Measurements from ENCODE around the gene AUH. TPM values are rescaled to one million over a fixed set of nuclear protein-coding genes. Genes with fewer than 3 reads are reported as not detected.
A peak's percentile ranks its signal among the peaks of the same experiment; 100 is the strongest.

The AUH gene
- total RNA-seq, 4 donors from 2014 or later = 26.0 to 61.0 (median 31.0) TPM

DNA sequence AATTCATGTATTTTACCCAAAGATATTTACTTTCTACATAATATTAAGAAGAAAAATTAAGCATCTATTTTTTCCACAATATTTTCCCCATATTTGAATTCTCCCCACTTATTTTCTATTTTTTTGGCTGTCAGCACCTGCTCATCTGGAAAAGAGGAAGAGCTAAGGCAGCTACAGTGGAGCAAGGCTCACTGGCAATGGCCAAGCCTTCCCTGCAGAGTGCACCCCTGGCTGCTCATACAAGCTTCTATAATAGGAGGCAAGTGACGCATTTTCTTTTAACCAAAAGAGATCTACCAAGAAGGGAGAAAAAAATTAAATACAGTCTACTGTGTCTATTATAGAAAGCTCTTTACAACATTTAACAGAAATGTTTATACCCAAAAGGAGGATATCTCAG lies 72.5 kb downstream of the AUH start:
- H3K4me3 ChIP-seq = no peak overlapping the region
- H3K4me1 ChIP-seq = peaks cover 9% of the 10 kb centered on the region
- no peaks in the 10 kb centered on the region for H3K9me3 ChIP-seq
- WGBS = 94% methylated on average over 1 of the region's 1 CpG
- DNase-seq (ENCODE audit: low spot score in 2 of 2) = no peak
- H3K36me3 ChIP-seq = peaks cover 25% of the 10 kb centered on the region
- H3K27ac ChIP-seq = no peak overlapping the region
- no peaks in the 10 kb centered on the region for H3K27me3 ChIP-seq
- TF ChIP-seq, protein P1, sequence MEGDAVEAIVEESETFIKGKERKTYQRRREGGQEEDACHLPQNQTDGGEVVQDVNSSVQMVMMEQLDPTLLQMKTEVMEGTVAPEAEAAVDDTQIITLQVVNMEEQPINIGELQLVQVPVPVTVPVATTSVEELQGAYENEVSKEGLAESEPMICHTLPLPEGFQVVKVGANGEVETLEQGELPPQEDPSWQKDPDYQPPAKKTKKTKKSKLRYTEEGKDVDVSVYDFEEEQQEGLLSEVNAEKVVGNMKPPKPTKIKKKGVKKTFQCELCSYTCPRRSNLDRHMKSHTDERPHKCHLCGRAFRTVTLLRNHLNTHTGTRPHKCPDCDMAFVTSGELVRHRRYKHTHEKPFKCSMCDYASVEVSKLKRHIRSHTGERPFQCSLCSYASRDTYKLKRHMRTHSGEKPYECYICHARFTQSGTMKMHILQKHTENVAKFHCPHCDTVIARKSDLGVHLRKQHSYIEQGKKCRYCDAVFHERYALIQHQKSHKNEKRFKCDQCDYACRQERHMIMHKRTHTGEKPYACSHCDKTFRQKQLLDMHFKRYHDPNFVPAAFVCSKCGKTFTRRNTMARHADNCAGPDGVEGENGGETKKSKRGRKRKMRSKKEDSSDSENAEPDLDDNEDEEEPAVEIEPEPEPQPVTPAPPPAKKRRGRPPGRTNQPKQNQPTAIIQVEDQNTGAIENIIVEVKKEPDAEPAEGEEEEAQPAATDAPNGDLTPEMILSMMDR (IDR thresholded peaks at IDR 0.05) = no peak
- TF ChIP-seq EP300 (IDR thresholded peaks at IDR 0.05) = no peak
- TF ChIP-seq POLR2AphosphoS5 (IDR thresholded peaks at IDR 0.05) = no peak
- no peak for TF ChIP-seq POLR2A (IDR thresholded peaks at IDR 0.05)

DNA sequence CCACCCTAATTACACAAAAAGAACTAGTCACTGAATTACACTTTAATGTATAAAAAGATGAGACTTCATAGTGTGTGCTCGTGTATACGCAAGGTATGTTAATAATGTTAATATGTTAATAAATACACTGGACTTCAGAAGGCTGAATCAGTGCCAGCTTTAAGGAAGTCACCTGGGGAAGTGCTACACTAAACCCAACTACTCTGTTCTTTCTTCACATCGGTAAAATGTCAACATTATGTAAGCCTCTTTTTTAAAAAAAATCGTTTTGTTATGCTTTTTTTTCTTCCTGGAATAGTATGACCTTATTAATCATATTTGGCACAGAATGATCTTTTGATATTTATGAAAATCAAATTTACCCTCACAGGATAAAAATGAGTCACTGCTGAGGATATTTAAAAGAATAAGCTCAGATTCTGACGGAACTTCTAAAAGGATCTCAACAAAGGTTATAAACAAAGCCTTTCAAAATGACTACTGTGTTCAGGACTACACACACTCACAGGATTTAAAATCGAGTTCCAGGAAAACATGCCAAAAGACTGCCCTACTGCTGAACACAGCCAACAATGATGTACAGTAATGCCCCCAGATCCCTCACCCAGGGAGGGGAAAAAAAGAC lies 75.9 kb downstream of the AUH start:
- TF ChIP-seq POLR2A (IDR thresholded peaks at IDR 0.05) (no peak), POLR2AphosphoS5 (IDR thresholded peaks at IDR 0.05) (no peak), EP300 (IDR thresholded peaks at IDR 0.05) (no peak)
- TF ChIP-seq, protein P1 (IDR thresholded peaks at IDR 0.05) = no peak
- peaks cover 4% of the 10 kb centered on the region for H3K36me3 ChIP-seq
- H3K4me1 ChIP-seq = peaks cover 9% of the 10 kb centered on the region
- no peak overlapping the region for H3K4me3 ChIP-seq
- H3K27me3 ChIP-seq = no peaks in the 10 kb centered on the region
- peak overlapping the region; percentile 48 for H3K27ac ChIP-seq
- no peak for DNase-seq (ENCODE audit: low spot score in 2 of 2)
- no peaks in the 10 kb centered on the region for H3K9me3 ChIP-seq
- WGBS = 41% methylated on average over 6 of the region's 6 CpGs

DNA sequence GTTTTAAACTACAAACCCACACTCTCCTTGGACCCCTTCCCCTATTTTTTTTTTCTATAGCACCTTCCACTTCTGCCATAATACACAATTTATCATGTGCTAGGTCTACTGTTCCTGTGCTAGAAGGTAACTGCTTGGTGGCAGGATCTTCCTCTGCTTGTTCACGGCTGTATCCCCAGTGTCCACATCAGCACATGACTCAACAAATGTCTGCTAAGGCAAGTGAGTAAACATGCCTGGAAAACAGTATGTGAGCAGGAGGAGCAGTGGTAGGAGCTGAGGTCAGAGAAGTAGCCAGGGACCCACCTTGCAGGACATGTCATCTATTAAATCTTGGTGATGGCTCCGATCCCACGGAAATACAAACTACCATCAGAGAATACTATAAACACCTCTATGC lies 79.4 kb downstream of the AUH start:
- WGBS = 94% methylated on average over 3 of the region's 3 CpGs
- no peak overlapping the region for H3K4me3 ChIP-seq
- H3K27me3 ChIP-seq = no peaks in the 10 kb centered on the region
- no peak for DNase-seq (ENCODE audit: low spot score in 2 of 2)
- H3K9me3 ChIP-seq = no peaks in the 10 kb centered on the region
- no peaks in the 10 kb centered on the region for H3K36me3 ChIP-seq
- TF ChIP-seq POLR2A (IDR thresholded peaks at IDR 0.05) (no peak), POLR2AphosphoS5 (IDR thresholded peaks at IDR 0.05) (no peak), EP300 (IDR thresholded peaks at IDR 0.05) (no peak)
- TF ChIP-seq, protein P1 (IDR thresholded peaks at IDR 0.05) = no peak
- H3K27ac ChIP-seq = no peak overlapping the region
- H3K4me1 ChIP-seq = peaks cover 9% of the 10 kb centered on the region

DNA sequence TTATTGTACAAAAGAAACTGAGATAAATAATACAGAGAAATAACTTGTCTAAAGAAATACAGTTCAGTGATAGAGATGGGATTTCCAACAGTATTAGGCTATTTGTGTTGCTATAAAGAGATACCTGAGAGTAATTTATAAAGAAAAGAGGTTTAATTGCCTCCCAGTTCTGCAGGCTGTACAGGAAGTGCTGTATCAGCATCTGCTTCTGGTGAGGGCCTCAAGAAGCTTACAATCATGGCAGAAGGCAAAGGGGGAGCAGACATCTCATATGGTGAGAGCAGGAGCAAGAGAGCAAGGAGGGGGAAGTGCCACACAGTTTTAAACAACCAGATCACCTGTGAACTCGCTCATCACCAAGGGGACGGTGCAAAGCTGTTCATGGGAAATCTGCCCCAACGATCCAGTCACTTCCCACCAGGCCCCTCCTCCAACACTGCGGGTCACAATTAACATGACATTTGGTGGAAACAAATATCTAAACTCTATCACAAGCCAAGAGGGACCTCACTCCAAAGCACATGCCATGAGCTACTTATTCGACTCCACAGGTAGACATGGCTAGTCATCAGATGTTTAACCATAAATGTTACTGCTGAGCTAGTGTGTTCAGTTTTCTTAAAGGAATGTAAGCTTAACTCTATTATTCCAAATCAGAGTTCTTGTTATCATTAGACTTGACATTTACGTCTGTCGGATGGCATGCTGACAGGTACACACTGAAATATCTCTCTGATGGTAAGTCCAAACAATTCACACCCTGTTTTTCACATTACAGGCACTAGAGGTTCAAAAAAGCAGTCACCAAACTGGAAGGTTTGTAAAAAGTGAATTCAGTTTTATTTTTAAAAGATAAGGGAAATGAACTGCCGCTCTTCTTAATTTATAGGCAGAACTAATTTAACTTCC lies 82.2 kb downstream of the AUH start:
- DNase-seq (ENCODE audit: low spot score in 2 of 2) = no peak
- no peak for TF ChIP-seq POLR2AphosphoS5 (IDR thresholded peaks at IDR 0.05)
- H3K27ac ChIP-seq = no peak overlapping the region
- no peaks in the 10 kb centered on the region for H3K9me3 ChIP-seq
- H3K4me1 ChIP-seq = no peaks in the 10 kb centered on the region
- no peaks in the 10 kb centered on the region for H3K27me3 ChIP-seq
- WGBS = 97% methylated on average over 8 of the region's 8 CpGs
- H3K4me3 ChIP-seq = no peak overlapping the region
- no peaks in the 10 kb centered on the region for H3K36me3 ChIP-seq

DNA sequence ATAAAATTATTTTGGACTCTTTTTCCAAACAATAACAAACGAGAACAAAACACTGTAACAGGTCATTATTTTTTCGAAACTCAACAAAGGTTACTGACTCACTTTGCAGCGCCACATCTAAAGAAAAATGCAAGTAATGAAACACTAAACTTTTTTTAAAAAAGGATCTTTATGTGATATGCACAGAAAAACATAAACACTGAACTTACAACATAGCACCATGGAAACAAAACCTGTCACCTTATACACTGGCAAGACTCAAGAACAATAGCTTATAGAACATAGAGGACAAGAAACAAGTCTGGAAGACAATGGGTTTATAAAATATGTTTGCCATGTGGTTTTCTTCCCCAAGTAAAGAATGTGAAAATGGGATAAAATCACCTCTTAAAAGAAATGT lies 85.2 kb downstream of the AUH start:
- H3K27me3 ChIP-seq = no peaks in the 10 kb centered on the region
- no peak overlapping the region for H3K27ac ChIP-seq
- H3K9me3 ChIP-seq = no peaks in the 10 kb centered on the region
- no peaks in the 10 kb centered on the region for H3K4me1 ChIP-seq
- H3K4me3 ChIP-seq = no peak overlapping the region
- H3K36me3 ChIP-seq = no peaks in the 10 kb centered on the region
- 88% methylated on average over 3 of the region's 3 CpGs for WGBS
- TF ChIP-seq POLR2AphosphoS5 (IDR thresholded peaks at IDR 0.05) (no peak), POLR2A (IDR thresholded peaks at IDR 0.05) (no peak), EP300 (IDR thresholded peaks at IDR 0.05) (no peak)
- TF ChIP-seq, protein P1 (IDR thresholded peaks at IDR 0.05) = no peak
- DNase-seq (ENCODE audit: low spot score in 2 of 2) = no peak
